DOHH2 (cell line): ENCODE data around the gene STUB1.

Experiments used
- EZH2phosphoT487 ChIP-seq: fragments of 200-600 bp; sonication (generic); IDR thresholded peaks from 2 replicates; pipeline ENCODE4 v1.6.1; 2017; ENCODE audit warnings: borderline replicate concordance, mild to moderate bottlenecking, antibody characterized with exemption, low read length, moderate library complexity, mixed read lengths
- TF ChIP-seq, protein P1 (sequence below): fragments of 200-600 bp; sonication (generic); IDR thresholded peaks from one replicate; pipeline ENCODE4 v1.5.1; 2014; ENCODE audit warnings: antibody characterized with exemption, mild to moderate bottlenecking, low read depth, low read length; ENCODE audit not compliant: poor library complexity, severe bottlenecking

DNA sequence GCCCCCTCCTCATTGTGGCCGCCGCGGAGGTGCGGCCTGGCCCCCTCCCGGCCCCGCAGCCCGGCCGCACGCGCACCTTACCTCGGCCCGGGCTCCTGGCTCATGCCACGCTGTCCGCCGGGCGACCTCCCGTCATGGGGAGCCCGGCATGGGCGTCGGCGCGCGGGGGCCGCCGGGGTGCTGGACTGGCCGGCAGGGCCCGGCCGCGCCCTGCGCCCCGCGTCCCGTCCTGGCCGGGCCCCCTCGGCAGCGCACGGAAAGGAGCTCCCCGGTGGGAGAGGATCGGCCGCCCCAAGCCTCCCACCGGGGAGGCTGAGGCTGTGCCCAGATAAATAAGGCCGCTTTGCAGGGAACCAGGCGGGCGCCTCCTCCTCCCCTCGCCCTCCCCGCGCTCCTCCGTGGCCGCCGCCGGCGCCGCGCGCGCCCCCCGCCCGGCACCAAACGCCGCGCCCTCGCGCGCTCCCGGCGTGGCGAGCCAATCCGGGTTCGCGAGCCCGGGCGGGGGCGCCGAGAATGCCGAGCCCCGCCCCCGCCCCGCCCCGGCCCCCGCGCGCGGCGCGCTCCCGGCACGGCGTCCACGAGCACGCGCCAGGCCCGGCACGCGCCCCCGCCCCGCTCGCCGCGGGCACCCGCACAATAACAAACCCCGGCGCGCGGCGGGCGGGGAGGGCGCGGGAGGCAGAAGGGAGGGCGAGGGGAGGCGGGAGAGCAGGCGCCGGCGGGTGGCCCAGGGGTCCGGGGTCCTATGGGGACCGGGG lies 25.4 kb downstream of the STUB1 start, which contains the start of gene FBXL16:
- TF ChIP-seq, protein P1, sequence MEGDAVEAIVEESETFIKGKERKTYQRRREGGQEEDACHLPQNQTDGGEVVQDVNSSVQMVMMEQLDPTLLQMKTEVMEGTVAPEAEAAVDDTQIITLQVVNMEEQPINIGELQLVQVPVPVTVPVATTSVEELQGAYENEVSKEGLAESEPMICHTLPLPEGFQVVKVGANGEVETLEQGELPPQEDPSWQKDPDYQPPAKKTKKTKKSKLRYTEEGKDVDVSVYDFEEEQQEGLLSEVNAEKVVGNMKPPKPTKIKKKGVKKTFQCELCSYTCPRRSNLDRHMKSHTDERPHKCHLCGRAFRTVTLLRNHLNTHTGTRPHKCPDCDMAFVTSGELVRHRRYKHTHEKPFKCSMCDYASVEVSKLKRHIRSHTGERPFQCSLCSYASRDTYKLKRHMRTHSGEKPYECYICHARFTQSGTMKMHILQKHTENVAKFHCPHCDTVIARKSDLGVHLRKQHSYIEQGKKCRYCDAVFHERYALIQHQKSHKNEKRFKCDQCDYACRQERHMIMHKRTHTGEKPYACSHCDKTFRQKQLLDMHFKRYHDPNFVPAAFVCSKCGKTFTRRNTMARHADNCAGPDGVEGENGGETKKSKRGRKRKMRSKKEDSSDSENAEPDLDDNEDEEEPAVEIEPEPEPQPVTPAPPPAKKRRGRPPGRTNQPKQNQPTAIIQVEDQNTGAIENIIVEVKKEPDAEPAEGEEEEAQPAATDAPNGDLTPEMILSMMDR, result no peak
- TF ChIP-seq EZH2phosphoT487, result no peak
